Ishikawa (cell line): ENCODE measurements around the gene CA12.
A peak's percentile ranks its signal among the peaks of the same experiment; 100 is the strongest.

Experiments used
- CEBPB ChIP-seq: IDR thresholded peaks from 2 replicates; pipeline ENCODE4 v1.6.1; 2012
- CREB1 ChIP-seq: IDR thresholded peaks from 2 replicates; pipeline ENCODE4 v1.6.1; 2012; ENCODE audit warnings: low read depth
- EGR1 ChIP-seq: IDR thresholded peaks from 2 replicates; pipeline ENCODE4 v1.6.1; 2012
- EP300 ChIP-seq: IDR thresholded peaks from 2 replicates; pipeline ENCODE4 v1.6.1; 2012; ENCODE audit warnings: borderline replicate concordance
- FOXM1 ChIP-seq: IDR thresholded peaks from 2 replicates; pipeline ENCODE4 v1.6.1; 2012; ENCODE audit warnings: low read depth, borderline replicate concordance
- NFIC ChIP-seq: IDR thresholded peaks from 2 replicates; pipeline ENCODE4 v1.6.1; 2012
- RAD21 ChIP-seq: IDR thresholded peaks from 2 replicates; pipeline ENCODE4 v1.6.1; 2012; ENCODE audit warnings: low read depth
- REST ChIP-seq: IDR thresholded peaks from 2 replicates; pipeline ENCODE4 v1.6.1; 2012; ENCODE audit warnings: low read depth, mild to moderate bottlenecking
- TAF1 ChIP-seq: IDR thresholded peaks from 2 replicates; pipeline ENCODE4 v1.6.1; 2012; ENCODE audit warnings: low read depth, mild to moderate bottlenecking
- TCF12 ChIP-seq: IDR thresholded peaks from 2 replicates; pipeline ENCODE4 v1.6.1; 2012; ENCODE audit warnings: low read depth
- TEAD4 ChIP-seq: IDR thresholded peaks from 2 replicates; pipeline ENCODE4 v1.6.1; 2012
- USF1 ChIP-seq: IDR thresholded peaks from 2 replicates; pipeline ENCODE4 v1.6.1; 2012
- YY1 ChIP-seq: IDR thresholded peaks from 2 replicates; pipeline ENCODE4 v1.6.1; 2012; ENCODE audit warnings: low read depth
- ZBTB7A ChIP-seq: IDR thresholded peaks from 2 replicates; pipeline ENCODE4 v1.6.1; 2012; ENCODE audit warnings: low read depth
- TF ChIP-seq, protein P1 (sequence below): IDR thresholded peaks from 2 replicates; pipeline ENCODE4 v1.6.1; 2012

The CA12 gene

DNA sequence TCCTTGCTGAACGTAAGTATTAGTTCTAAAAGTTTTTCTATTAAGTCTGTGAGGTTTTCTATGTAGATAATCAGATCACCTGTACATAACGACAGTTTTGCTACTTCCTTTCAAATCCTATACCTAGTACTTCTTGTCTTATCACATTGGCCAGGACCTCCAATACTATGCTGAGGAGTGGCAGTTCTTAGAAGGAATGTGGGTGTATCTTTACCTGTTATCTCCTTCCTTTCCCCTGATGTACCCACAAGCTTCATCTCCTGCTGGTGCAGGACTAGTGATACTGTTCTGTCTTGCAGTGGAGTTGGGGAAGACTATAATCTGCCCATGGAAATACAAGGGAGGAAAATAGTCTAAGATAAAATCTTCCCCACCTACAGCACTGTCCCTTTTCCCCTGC, 16.8 kb upstream of the CA12 start:
- no peak for TF ChIP-seq YY1
- no peak for TF ChIP-seq USF1
- no peak for TF ChIP-seq CEBPB
- no peak for TF ChIP-seq TCF12
- TF ChIP-seq FOXM1, result no peak
- TF ChIP-seq CREB1, result no peak
- TF ChIP-seq, protein P1, sequence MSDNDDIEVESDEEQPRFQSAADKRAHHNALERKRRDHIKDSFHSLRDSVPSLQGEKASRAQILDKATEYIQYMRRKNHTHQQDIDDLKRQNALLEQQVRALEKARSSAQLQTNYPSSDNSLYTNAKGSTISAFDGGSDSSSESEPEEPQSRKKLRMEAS, result no peak
- TF ChIP-seq TEAD4, result no peak
- no peak for TF ChIP-seq TAF1
- TF ChIP-seq RAD21, result no peak
- no peak for TF ChIP-seq REST

DNA sequence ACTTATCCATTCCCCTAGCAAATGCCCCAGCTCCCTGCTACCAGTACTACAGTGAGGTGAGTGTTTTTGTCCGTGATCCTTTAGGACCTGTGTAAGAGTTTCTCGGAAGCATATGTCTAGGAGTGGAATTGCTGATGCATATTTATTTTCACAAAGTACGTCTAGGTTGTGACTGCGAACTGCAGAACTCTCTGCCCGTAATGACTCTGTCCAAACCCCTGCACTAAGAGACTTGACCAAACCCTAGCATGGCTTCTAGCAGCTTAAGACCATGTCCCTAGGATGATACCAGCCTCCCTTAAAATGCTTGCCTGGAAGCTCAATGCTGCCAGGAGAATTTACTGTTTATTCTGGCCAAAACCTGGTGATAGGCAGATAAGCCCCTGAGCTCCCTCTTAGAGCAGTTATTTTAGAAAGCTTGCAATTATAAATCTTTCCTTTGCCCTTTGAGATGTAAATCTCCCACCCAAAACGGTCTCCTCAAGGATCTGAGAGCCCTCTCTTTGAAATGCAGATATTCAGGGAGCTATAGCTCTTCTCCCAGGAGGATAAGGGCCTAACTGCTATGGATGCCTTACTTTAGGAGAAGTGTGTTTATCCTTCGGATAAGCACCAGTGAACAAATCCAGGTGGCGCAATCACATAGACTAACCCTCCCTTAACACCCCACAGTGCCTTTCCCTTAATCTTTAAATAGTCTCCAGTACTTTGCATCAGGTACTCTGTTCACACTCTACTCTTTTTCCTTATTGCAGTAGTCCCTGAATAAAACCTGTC, 14.7 kb upstream of the CA12 start:
- TF ChIP-seq ZBTB7A, result no peak
- TF ChIP-seq YY1, result no peak
- peak; percentile 82 for TF ChIP-seq CEBPB
- TF ChIP-seq TEAD4, result no peak

GRCh38 chr15:63395730-63396151, 14.1 kb upstream of the CA12 start:
- TF ChIP-seq TEAD4, result no peak
- no peak for TF ChIP-seq TCF12
- no peak for TF ChIP-seq FOXM1
- TF ChIP-seq NFIC, result no peak
- no peak for TF ChIP-seq CREB1
- no peak for TF ChIP-seq YY1
- TF ChIP-seq RAD21, result no peak
- no peak for TF ChIP-seq ZBTB7A
- TF ChIP-seq, protein P1, result no peak
- TF ChIP-seq TAF1, result no peak
- no peak for TF ChIP-seq USF1
- TF ChIP-seq CEBPB, result no peak
- TF ChIP-seq EGR1, result no peak
- TF ChIP-seq REST, result no peak
- no peak for TF ChIP-seq EP300

DNA sequence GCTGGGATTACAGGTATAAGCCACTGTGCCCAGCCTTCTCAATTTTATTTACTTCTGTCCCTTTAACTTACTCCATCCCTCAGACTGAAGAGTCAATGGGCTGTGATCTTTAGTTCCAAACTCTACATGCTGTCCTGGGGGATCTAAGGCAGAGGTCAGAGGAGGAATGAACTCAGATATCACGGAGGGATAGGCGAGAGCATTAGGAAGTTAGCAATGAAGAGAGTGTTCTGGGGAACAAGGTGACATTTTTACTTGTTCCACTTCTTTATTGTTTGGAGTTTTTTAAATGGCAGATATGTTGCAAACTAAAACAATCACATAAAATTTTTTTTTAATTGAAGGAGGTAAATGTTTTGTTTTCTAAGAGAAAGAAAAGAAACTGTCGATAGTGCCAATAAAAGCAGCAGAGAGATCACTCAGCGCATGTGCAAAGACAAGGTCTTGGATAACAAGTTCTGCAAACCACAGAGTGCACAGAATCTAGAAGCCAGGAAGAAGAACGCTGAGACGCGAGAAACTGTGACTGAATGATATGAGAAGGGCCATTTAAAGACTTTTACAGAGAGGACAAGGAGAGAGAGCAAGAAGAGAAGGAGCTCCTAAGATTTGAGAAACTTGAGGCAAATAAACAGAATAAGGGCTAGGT, 10.8 kb upstream of the CA12 start:
- TF ChIP-seq USF1 (no peak), EGR1 (no peak), ZBTB7A (no peak), YY1 (no peak), CREB1 (no peak), CEBPB (no peak), FOXM1 (no peak), EP300 (no peak), TCF12 (no peak), RAD21 (no peak), REST (no peak), NFIC (no peak), TAF1 (no peak), TEAD4 (no peak)
- TF ChIP-seq, protein P1, result no peak
